HepG2 (cell line): Measurements from ENCODE around the gene EFCAB14. TPM values are rescaled to one million over a fixed set of nuclear protein-coding genes. Genes with fewer than 3 reads are reported as not detected.

Experiments used
- ATAC-seq: fragments of 200-7000 bp; cut with Tn5 transposase; 3 replicates; pipeline ENCODE4 v1.9.1; 2020; ENCODE audit warnings: mild to moderate bottlenecking, moderate library complexity
- BruUV-seq: library from RNA; stranded (reverse); fragments of 400-500 nt; replicated peaks from 2 replicates; lab custom pipeline; 2021; lab: Mats Ljungman, UMichigan
- CTCF ChIA-PET: fragments of 300-600 bp; formaldehyde crosslinking; extraction: SDS; loops from one replicate; lab custom pipeline; 2021; ENCODE audit warnings: low total read pairs, inconsistent platforms, low intra/inter-chr PET ratio; lab: Yijun Ruan, JAX
- POLR2A ChIA-PET: fragments of 350-600 bp; sonication (Branson Sonifier 250); formaldehyde crosslinking; loops from one replicate; lab custom pipeline; 2020; ENCODE audit warnings: antibody characterized with exemption, inconsistent platforms; lab: Yijun Ruan, JAX
- DNase-seq: peaks from one replicate; pipeline ENCODE4 v3.0.0-alpha.2; 2015; ENCODE audit warnings: low spot score
- FAIRE-seq: peaks from 3 replicates; lab custom pipeline; 2011; peaks lifted over from hg19 to GRCh38; lab: Jason Lieb, UNC
- H2AFZ ChIP-seq: one replicate; pipeline ENCODE4 v1.6.1; 2011; ENCODE audit warnings: low read length, inconsistent platforms
- H3K27ac ChIP-seq: fragments of 300-600 bp; 3 replicates; pipeline ENCODE4 v1.8.0; 2011; ENCODE audit warnings: mixed run types, mild to moderate bottlenecking, mixed read lengths, low read length, inconsistent platforms; ENCODE audit not compliant: insufficient read depth; ENCODE audit errors: extremely low read length
- H3K27me3 ChIP-seq, 2 experiments: fragments of 200-600 bp in 1 of 2; 2 replicates in 1 of 2; 3 replicates in 1 of 2; pipeline versions ENCODE4 v1.6.0 to v1.8.0; 2011; ENCODE audit warnings: low read length in 2 of 2, mild to moderate bottlenecking in 2 of 2, moderate library complexity in 2 of 2, inconsistent platforms in 1 of 2; ENCODE audit not compliant: insufficient read depth in 2 of 2, control insufficient read depth in 1 of 2
- H3K36me3 ChIP-seq, 2 experiments: fragments of 200-600 bp in 1 of 2; replicated peaks in 1 of 2; 2 replicates in 1 of 2; 3 replicates in 1 of 2; pipeline versions ENCODE4 v1.5.1 to v1.8.0; 2011; ENCODE audit warnings: low read length in 2 of 2, inconsistent platforms in 1 of 2; ENCODE audit not compliant: insufficient read depth in 2 of 2, control insufficient read depth in 1 of 2
- H3K4me1 ChIP-seq: 2 replicates; pipeline ENCODE4 v1.5.1; 2012; ENCODE audit warnings: low read length, inconsistent platforms; ENCODE audit not compliant: insufficient read depth
- H3K4me2 ChIP-seq: 2 replicates; pipeline ENCODE4 v1.6.0; 2011; ENCODE audit warnings: low read depth, low read length, inconsistent platforms
- H3K4me3 ChIP-seq, 3 experiments: fragments of 200-600 bp in 1 of 3; sonication (generic), shearing (Covaris generic) in 1 of 3; replicated peaks in 1 of 3; 2 replicates each; pipeline ENCODE4 v1.5.1; 2011 to 2016; ENCODE audit warnings: low read length in 3 of 3, inconsistent platforms in 2 of 3, low read depth in 2 of 3, mild to moderate bottlenecking in 2 of 3, control low read depth in 1 of 3, mixed read lengths in 1 of 3; ENCODE audit not compliant: insufficient read depth in 1 of 3
- H3K79me2 ChIP-seq: one replicate; pipeline ENCODE4 v1.6.1; 2011; ENCODE audit warnings: low read length, inconsistent platforms; ENCODE audit not compliant: insufficient read depth
- H3K9ac ChIP-seq: 2 replicates; pipeline ENCODE4 v1.6.0; 2011; ENCODE audit warnings: mild to moderate bottlenecking, low read depth, low read length, inconsistent platforms; ENCODE audit not compliant: insufficient read depth
- H3K9me3 ChIP-seq: 2 replicates; pipeline ENCODE4 v1.5.1; 2012; ENCODE audit warnings: mild to moderate bottlenecking, low read length
- H4K20me1 ChIP-seq: 2 replicates; pipeline ENCODE4 v1.6.0; 2011; ENCODE audit warnings: inconsistent platforms, mild to moderate bottlenecking, low read length, moderate library complexity; ENCODE audit not compliant: insufficient read depth
- ATF2 ChIP-seq: sonication (generic); formaldehyde crosslinking; IDR thresholded peaks from 2 replicates; pipeline ENCODE4 v1.4.0; 2020; ENCODE audit warnings: missing genetic modification reagents
- CREB3 ChIP-seq: sonication (generic); formaldehyde crosslinking; IDR thresholded peaks from 2 replicates; pipeline ENCODE4 v1.5.0; 2020; ENCODE audit warnings: missing genetic modification reagents
- FOXA1 ChIP-seq, 2 experiments: fragments of 450-650 bp in 1 of 2; sonication (generic) in 1 of 2; formaldehyde crosslinking in 1 of 2; IDR thresholded peaks; 2 replicates each; pipeline versions ENCODE4 v1.4.0 to v1.6.1; 2016 to 2020; ENCODE audit warnings: missing genetic modification reagents in 1 of 2
- KDM4B ChIP-seq: sonication (generic); formaldehyde crosslinking; IDR thresholded peaks from 2 replicates; pipeline ENCODE4 v1.4.0; 2020; ENCODE audit warnings: missing genetic modification reagents
- MAFF ChIP-seq: IDR thresholded peaks from 2 replicates; pipeline ENCODE4 v1.6.1; 2011; ENCODE audit warnings: low read depth, low read length, improper control_type of control experiment
- NAIF1 ChIP-seq: sonication (generic); formaldehyde crosslinking; IDR thresholded peaks from 2 replicates; pipeline ENCODE4 v1.5.0; 2020; ENCODE audit warnings: mild to moderate bottlenecking, missing genetic modification reagents, borderline replicate concordance
- ZBTB21 ChIP-seq: sonication (generic); formaldehyde crosslinking; IDR thresholded peaks from 2 replicates; pipeline ENCODE4 v1.4.0; 2020; ENCODE audit warnings: missing genetic modification reagents
- ZBTB49 ChIP-seq: sonication (generic); formaldehyde crosslinking; IDR thresholded peaks from 2 replicates; pipeline ENCODE4 v1.4.0; 2020; ENCODE audit warnings: missing genetic modification reagents, borderline replicate concordance
- ZFAT ChIP-seq: sonication (generic); formaldehyde crosslinking; conservative IDR thresholded peaks from 2 replicates; pipeline ENCODE4 v1.8.1; 2023; ENCODE audit warnings: missing genetic modification reagents, inconsistent platforms
- ZNF275 ChIP-seq: sonication (generic); formaldehyde crosslinking; IDR thresholded peaks from 2 replicates; pipeline ENCODE4 v1.8.0; 2022; ENCODE audit warnings: missing genetic modification reagents, mild to moderate bottlenecking, inconsistent platforms, borderline replicate concordance
- ZNF343 ChIP-seq: sonication (generic); formaldehyde crosslinking; IDR thresholded peaks from 2 replicates; pipeline ENCODE4 v1.4.0; 2020; ENCODE audit warnings: mild to moderate bottlenecking, missing genetic modification reagents
- ZNF414 ChIP-seq: sonication (generic); formaldehyde crosslinking; IDR thresholded peaks from 2 replicates; pipeline ENCODE4 v1.5.0; 2020; ENCODE audit warnings: missing genetic modification reagents
- ZNF446 ChIP-seq: sonication (generic); formaldehyde crosslinking; IDR thresholded peaks from 2 replicates; pipeline ENCODE4 v1.5.0; 2020; ENCODE audit warnings: mild to moderate bottlenecking, missing genetic modification reagents
- ZNF549 ChIP-seq: sonication (generic); formaldehyde crosslinking; IDR thresholded peaks from 2 replicates; pipeline ENCODE4 v1.5.0; 2020; ENCODE audit warnings: missing genetic modification reagents
- ZNF615 ChIP-seq: sonication (generic); formaldehyde crosslinking; IDR thresholded peaks from 2 replicates; pipeline ENCODE4 v1.5.0; 2020; ENCODE audit warnings: mild to moderate bottlenecking, missing genetic modification reagents, borderline replicate concordance
- ZNF629 ChIP-seq: sonication (generic); formaldehyde crosslinking; conservative IDR thresholded peaks from 2 replicates; pipeline ENCODE4 v1.5.0; 2020; ENCODE audit warnings: missing genetic modification reagents
- ZSCAN30 ChIP-seq: sonication (generic); formaldehyde crosslinking; IDR thresholded peaks from 2 replicates; pipeline ENCODE4 v1.5.0; 2020; ENCODE audit warnings: mild to moderate bottlenecking, missing genetic modification reagents
- WGBS: methylation state at CpG from one replicate; pipeline ENCODE4 v1.1.6; 2017; ENCODE audit warnings: low lambda C conversion rate; 5-methylcytosine and 5-hydroxymethylcytosine counted together
- in situ Hi-C: cut with HindIII; loops from 2 replicates; pipeline ENCODE4 v1.10.0; 2017; ENCODE audit warnings: low pct_unique_long_range_greater_than_20kb; ENCODE audit not compliant: extremely low pct_ligation_motif_present
- intact Hi-C: fragments of 100-400 bp; cut with micrococcal nuclease; formaldehyde crosslinking; loops from one replicate; pipeline ENCODE4 v1.10.0; 2022; ENCODE audit not compliant: unreplicated experiment
- polyA plus RNA-seq, 8 experiments: library from polyadenylated mRNA; depleted of rRNA in 3 of 8; stranded (reverse) in 7 of 8; unstranded in 1 of 8; fragments of >200 nt; fragmentation: Illumina TruSeq in 4 of 8; extraction: Trizol in 4 of 8; gene quantifications; 2 replicates each; pipeline versions ENCODE4 v1.2.1 to v1.2.3, GENCODE V29; 2011 to 2016; ENCODE audit warnings: low read depth in 4 of 8, missing spikeins in 1 of 8, mixed read lengths in 1 of 8; ENCODE audit not compliant: insufficient read depth in 1 of 8
- total RNA-seq, 5 experiments: library from RNA; depleted of rRNA; stranded (reverse); fragments of >200 nt; fragmentation: Illumina TruSeq; extraction: Trizol; gene quantifications; 2 replicates each; pipeline ENCODE4 v1.2.3, GENCODE V29; 2016; ENCODE audit warnings: low read depth in 1 of 5

Gene EFCAB14
- total and polyA plus RNA-seq, 2 of the 13 experiments (the other 11 are each of a cell fraction or from before 2014, with no cell fraction given): 13.4 to 17.9 TPM

GRCh38 chr1:46749404-46749803 is 30.5 kb upstream of the EFCAB14 start:
- ChIA-PET POLR2A (no interaction called here), CTCF (no interaction called here)
- Histone ChIP-seq H3K27me3 (no peaks in the 10 kb centered on the region), H3K4me3 (no peak overlapping the region), H3K4me1 (no peaks in the 10 kb centered on the region), H3K79me2 (no peaks in the 10 kb centered on the region), H2AFZ (no peak overlapping the region), H3K4me2 (no peak overlapping the region), H3K9me3 (no peaks in the 10 kb centered on the region), H3K9ac (no peak overlapping the region), H3K36me3 (no peaks in the 10 kb centered on the region), H3K27ac (no peak overlapping the region), H4K20me1 (no peaks in the 10 kb centered on the region)
- intact Hi-C loops: loop anchor here (10.0 kb wide), 1 partner anchor 185 kb away; no protein-coding TSS in a partner anchor
- ATAC-seq (no peak), DNase-seq (no peak), FAIRE-seq (no peak)
- BruUV-seq: no TSS peak
- WGBS: 69% methylated on average over 1 of the region's 1 CpG
- in situ Hi-C loops: loop anchor here (10.0 kb wide), 1 partner anchor 245 kb away; no protein-coding TSS in a partner anchor
- TF ChIP-seq ZFAT (CRISPR knock-in tag): no peak
- TF ChIP-seq FOXA1 (IDR thresholded peaks at IDR 0.05): no peak
- TF ChIP-seq FOXA1 (CRISPR knock-in tag; IDR thresholded peaks at IDR 0.05): no peak
- TF ChIP-seq ZNF414 (CRISPR knock-in tag): no peak
- no peak for TF ChIP-seq ZBTB21 (CRISPR knock-in tag)
- no peak for TF ChIP-seq ATF2
- no peak for TF ChIP-seq ZNF343
- no peak for TF ChIP-seq NAIF1 (CRISPR knock-in tag)
- TF ChIP-seq ZBTB49 (CRISPR knock-in tag): no peak
- TF ChIP-seq ZNF446 (CRISPR knock-in tag): no peak
- TF ChIP-seq ZNF275 (CRISPR knock-in tag): no peak
- no peak for TF ChIP-seq ZSCAN30 (CRISPR knock-in tag)
- TF ChIP-seq ZNF549 (CRISPR knock-in tag): no peak
- no peak for TF ChIP-seq CREB3 (CRISPR knock-in tag)
- no peak for TF ChIP-seq KDM4B (CRISPR knock-in tag)
- no peak for TF ChIP-seq ZNF615 (CRISPR knock-in tag)
- no peak for TF ChIP-seq MAFF
- TF ChIP-seq ZNF629: no peak
